Stimulated activated CD8-positive, alpha-beta memory T cell treated with anti-CD3 and anti-CD28 coated beads, Interleukin-2, amount 100 ng/mL, for 48 hours (primary cell): ENCODE data around the gene CLRN3.

Experiments
- DNase-seq, 2 donors: peaks; one replicate each; pipeline ENCODE4 v3.0.0-alpha.2; 2020; ENCODE audit warnings: low read depth in 2 of 2

Gene CLRN3

DNA sequence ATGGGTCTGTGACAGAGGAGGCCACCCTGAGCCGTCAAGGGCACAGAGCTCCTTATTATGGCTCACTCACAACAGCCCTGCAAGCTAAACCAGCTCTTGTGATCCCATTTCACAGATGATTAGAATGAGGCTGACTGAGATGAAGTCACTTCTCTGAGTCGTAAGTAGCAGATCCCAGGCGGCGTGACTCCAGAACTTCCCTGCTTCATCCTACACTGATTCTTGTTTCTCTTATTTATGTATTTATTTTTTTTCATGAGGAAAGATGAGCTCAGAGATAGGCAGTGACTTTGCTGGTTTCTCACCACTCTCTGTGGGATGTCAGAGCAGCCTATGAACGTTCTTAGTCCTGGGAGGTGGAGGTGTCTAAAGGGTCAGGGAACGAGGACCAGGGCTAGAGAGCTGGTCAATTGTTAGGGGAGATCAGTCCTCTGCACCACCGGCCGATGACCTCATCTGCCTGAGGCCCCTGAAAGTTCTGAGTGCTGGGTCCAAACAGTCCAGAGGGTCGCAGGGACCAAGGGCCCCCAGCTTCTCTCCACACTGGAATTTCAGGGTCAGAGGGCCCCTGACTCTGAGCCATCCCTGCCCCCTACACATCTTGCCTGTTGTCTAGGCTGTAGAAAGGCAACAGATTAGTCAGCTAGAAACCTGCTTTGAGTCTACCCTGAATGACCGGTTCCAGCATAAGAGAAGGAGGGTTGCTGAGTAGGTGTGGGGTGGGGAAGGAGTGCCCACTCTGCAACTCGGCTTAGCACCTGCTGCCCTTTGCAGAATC is 17.9 kb downstream of the CLRN3 start:
- DNase-seq, result no peak

DNA sequence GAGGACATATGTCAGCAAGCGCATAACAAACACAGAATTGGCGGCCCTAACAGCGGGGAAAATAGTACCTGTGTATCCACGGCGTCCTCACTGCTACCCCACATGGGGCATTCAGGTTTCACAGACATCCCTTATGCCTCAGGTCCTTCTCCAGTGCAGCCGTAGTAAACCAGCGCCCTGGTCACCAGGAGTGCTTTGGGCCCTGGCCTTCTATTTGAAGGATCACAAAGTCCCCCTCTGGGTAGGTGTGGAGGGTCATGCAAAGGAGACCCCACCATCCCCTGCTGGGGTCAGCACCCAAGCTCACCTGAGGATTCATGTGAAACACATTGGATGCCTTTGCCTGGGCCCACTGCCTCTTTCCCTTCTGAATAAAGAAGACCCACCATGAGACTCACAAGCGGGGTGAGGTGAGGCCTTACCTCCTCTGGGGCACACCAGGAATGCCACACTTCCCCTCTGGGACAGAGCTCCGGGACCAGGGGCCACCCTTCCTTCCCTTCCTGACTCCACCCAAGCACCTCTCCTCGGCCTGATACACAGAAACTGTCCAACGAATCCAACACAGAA is 18.8 kb downstream of the CLRN3 start:
- no peak for DNase-seq

DNA sequence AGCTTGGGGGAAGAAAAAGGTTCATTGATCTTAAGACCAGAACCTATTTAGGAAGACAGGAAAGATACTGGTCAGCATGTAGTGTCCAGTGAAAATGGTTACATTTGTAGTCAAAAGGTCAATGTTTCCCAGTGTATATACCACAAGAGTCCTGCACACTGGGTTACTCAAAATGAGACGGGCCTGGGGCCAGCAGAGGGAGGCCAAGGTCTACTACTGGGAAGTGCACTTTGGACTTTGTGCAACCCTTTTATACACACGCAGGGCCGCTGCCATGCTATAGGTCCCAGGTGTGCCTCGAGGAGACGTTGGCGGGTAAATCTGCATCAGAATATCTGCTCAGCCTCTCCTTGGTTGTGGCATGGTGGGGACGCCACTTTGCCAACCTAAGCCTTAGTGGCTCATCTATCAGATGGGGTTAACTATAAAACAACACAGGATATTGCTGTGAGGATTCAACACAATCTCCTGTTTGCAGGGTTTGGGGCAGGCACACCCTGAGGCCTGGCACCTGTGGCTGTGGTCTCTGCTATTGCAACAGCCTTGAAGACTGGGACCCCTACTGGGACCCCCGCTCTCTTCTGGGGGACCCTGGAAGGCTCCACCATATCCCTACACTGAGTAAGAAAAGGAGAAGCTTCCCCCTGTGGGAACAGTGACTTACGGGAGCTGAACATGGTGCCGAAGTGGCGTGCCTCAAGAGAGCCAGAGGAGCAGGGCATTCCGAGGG is 19.7 kb downstream of the CLRN3 start:
- DNase-seq, result no peak

DNA sequence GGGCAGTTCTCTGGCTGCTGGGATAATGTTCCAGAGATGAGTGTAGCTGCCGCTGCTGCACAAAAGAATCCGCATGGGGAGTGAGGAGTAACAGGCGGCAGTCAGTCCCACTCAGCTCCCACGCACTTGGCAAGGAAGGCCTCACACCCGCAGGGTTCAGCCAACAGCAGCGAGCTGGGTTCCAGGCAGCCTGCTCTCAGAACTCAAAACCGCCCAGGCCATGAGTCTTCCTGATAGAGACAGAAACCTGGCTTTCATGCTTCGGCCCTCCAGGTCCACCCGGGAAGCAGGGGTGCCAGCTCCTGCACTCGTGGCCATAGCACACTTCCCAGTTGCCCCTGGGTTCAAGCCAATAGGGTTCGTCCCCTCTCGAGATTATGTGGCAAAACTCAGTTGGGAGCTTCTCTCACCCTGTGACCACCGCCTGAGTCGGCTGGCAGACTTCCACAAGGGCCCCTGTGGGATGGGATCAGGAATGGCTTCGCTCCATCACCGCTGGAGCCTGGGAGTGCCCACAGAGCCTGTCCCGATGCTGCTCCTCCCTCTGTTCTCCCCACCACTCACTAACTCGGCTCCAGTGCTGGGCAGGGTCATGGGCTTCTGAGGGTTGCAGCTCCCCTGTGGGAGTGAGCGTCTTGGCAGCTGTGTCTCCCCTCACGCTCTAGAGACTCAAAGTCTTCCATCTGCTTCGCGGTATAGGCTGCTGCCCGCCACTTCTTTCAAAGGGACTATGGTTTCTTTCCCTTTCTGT is 20.6 kb downstream of the CLRN3 start:
- no peak for DNase-seq

DNA sequence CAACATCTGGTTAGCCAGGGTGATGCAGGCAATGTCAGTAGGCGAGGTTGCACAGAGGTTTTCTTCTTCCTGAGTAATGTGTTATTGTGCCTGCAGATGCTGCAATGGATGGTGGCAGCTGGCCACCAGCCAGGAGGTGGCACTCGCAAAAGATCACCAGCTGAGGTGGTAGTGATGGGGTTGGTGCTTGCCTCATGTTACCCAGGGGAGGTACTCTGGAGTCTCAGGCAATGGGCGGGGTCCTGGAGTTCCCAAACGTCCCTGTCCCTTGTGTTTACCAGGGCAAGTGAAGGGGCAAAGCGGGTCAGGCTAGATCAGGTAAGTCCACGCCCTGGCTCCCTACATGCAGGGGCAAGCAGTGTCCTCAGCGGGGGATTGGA is 21.1 kb downstream of the CLRN3 start:
- DNase-seq, result no peak

DNA sequence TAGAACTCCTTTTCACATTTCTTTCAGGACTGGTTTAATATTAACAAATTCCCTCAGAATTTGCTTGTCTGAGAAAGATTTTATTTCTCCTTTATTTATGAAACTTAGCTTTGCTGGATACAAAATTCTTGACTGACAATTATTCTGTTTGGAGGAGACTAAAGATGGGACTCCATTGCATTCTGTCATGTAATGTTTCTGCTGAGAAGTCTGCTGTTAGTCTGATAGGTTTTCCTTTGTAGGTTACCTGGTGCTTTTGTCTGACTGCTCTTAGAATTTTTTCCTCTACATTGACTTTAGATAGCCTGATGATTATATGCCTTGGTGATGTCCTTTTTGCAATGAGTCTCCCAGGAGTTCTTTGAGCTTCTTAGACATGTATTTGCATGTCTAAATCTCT is 23.4 kb downstream of the CLRN3 start:
- DNase-seq, result no peak

DNA sequence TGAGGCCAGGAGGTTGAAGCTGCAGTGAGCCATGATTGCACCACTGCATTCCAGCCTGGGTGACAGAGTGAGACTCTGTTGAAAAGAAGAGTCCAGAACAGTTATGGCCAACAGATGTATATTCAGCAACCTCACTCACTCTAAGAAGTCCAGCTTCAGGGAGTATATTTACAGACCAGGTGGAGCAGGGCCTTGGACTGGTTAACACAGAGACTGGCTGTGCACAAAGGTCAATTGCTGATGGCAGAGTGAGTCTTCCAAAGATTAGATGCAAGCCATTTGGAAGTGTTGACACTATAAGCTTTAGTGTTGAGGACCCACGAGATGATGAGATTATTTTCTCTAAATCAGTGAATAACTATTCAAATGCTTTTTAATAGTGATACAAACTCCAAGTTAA is 24.9 kb downstream of the CLRN3 start:
- DNase-seq, result no peak

DNA sequence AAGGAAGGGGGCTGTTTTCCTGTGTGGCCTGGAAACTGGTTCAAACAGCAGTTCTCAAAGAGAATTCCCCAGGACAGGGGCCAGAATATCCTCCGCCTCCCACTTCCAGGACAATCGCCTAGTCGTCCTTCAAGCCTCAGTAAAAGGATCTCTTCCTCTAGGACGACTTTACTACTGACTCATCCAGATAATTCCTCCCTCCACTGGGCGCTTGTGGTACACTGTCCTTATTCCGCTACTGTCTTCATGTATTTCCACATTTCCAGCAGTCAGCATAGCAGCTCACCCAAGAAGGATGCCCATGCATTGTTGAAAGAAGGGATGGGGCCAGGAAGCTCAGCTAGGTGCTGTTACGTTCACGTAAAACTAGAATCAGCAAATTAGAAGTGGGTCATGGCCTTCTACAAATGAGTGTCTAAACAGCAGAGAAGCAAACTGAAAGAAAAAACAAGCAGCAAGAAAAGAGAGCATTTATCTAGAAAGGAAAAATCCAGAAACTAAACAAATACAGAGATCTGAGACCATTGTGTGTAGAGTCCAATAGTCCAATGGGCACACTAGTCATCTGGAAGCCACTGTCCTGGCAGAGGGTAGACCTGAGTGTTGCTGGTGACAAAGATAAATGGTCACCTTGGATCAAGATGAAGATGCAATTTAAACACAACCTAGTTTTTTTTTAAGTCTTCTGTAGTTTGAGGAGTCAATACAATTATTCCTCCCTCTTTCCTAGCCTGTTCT is 26.3 kb downstream of the CLRN3 start:
- DNase-seq, result no peak

DNA sequence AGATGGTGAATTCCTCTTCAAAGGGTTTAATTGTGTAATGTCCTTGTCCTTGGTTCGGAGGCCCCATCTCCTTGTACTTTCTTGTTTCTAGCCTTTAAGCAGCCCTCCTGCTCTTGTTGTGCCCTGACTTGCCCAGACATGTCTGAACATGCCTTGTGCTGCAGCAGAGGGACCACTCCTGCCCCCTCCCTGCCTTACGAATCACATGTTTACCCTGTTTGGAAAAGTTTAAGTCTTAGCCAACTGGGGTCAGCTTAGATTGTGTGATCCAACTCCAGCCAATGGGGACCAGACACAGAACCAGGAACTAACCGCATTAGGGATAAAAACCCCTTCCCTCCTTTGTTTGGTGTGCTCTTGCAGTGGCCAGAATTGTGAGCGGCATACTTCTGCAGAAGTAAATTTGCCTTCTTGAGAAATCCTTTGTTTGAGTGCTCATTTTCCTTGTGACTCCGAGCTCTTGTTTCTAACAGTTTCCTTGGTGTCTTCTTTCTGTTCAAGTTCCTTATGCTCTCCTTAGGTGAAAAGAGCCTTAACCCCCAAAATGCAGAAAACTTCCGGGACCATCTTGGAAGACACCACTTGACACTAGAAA is 29.4 kb downstream of the CLRN3 start:
- DNase-seq, result no peak

DNA sequence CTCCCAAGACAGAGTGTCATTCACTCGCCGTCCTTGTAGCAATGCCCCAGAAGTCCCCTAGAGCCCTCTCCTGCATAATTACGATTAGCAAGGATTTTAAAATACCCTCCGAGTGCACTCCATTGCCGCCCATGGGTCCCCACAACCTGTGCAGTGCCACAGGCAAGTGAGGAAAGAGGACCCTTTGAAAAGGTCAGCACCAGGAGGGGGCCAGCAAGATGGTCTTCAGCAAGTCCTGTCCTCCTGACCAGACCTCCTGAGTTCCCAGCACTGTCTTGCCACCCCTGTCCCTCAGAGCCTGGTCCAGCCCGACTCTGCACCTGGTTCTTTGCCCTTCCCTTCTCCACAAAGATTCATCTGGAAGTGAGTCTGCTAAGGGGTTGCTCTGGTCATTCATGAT is 32.1 kb downstream of the CLRN3 start:
- DNase-seq, result no peak

DNA sequence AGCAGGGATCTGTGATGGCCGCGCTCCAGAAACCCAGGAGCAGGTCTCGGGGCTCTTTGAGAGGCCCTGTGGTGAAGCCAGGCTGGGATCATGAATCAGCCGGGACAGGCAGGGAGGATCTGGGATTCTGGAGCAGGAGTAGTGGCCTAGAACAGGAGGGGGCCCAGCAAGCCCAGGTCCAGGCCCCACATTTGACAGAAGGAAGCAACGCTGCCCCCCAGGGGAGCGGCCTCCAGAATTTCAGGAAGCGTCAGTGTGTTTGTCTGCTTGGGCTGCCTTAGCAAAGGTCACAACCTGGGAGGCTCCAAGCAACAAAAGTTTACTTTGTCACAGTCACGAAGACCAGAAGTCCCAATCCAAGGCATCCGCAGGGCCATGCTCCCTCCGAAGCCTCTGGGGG is 36.8 kb downstream of the CLRN3 start:
- DNase-seq, result no peak

DNA sequence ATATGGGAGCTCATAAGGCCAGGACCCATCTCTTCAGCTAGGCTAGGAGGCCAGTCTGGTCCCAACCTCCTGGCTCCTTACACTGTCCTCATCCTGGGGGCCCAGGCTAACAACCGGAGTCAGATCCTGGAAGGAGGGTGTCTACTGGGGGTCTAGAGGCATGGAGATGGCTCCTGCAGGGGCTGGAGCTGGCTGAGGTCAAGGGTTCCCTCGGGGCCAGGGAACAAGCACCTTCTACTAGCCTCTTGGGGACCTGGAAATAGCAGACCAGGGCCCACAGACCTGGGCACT is 37.2 kb downstream of the CLRN3 start:
- DNase-seq, result no peak

DNA sequence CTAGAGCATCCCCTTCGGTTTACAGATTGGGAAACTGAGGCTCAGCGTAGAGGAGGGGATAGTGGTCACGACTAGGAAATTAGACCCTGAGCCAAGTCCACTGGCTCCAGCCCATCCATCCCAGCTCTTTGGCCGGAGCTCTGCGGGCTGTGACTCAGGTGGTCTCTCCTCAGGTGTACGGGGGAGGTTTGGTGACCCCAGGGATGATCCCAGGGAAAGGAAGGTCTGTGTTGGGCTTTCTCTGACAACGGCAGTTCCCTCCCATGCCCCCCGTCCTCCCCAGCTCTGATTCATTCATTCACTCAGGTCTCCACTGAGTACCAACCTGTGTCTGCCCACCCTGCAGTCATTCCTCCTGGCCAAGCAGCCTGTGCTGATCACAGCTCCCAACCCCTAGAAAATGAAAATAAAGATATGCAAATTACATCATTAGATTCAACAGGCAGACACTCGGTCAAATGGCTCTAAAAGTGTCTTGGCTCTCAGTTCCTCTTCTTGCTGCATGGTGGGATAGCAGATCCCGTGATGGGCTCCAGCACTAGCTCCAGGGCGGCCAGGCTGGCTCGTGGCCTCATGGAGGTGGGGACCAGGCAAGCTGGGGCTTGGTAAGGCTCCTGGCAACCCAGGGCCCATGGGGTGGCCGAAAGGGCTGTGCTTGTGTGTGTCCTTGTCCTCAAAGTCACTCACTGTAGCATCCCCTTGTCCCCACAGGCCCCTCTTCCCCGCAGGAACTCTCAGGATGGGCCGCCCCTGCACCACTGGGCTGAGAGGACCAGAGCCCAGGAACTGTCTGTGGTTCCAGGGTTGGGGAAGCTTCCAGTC is 37.8 kb downstream of the CLRN3 start:
- no peak for DNase-seq

DNA sequence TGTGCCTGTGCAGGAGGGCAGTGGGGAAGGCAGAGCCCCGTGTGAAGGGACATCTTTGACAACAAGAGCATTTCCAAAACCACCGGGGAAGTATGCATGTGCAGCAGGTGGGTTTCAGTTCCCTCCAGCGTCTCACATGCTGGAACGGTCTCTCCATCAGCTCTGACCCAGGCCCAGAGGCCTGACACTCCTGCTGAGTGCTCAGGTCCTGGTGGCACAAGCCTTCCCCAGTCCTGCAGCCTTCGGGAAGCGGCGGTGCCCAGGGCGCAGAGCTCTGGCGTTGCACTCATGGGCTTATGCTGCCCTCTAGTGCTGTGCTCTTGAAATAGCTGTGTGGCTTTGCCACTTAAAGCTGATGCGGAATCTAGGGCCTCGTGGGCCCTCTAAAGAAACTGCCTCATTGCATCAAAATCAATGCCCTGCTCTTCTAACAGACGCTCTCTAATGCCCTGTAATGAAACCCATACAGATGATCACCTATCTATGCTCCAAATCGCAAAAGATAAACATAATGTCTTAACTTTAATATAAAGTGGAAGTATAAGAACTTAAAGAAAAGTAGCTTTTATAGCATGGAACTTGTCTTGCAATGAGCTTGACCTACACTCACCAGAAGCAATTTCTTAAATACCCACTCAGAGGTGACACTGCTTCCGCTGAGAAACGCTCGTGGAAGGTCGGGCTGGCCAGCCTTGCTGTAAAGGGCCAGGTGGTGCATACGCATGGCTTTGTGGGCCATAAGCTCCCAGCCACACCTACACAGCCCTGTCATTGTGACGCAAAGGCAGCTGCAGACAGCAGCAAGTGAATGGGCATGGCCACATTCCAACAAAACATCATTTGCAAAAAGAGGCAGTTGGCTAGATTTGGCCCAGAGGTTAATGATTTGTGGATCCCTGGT is 38.6 kb downstream of the CLRN3 start:
- DNase-seq, result peak; percentile 16 to 17

DNA sequence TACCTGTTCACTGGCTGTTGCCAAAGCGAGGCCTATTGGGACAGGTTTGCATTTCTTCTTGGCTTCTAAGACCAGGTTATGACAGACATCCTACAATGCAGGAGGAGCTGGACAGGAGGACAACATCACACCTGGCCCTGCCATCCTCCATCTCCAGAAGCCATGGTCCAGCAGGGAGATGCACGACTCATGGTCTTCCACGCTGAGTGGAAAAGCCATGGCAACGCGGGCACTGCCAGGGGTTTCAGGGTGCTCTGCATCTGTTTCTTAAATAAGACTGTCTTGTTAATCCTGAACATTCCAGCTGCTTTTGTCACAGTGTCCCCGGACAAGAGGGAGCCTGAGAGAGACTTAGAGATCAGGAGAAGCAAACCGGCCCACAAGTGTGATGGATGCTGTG is 40.3 kb downstream of the CLRN3 start:
- DNase-seq, result no peak

DNA sequence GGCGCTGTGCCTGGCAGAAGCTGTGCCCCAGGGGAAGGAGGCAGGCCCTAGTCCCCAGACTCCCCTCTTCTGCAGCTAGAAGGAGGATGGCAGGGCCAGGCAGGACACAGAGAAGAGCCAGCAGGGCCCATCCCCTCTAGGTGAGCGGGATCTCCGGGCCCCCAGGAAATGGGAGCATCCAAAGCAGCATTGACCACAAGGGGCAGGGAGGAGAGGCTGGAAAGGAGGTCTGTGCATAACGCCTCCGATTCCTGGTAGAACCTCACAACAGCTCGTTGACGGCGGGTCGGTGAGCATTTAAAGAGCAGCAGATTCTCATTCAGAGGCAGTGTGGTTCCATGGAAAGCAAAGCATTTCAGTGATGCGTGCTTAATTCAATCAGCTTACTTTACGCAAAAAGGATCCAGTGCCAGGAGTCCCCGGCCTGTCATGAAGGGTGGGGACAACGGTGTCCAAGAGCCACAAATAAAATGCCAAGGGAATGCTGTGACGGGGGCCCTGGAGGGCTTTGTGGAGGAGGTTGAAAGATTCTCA is 41.0 kb downstream of the CLRN3 start:
- no peak for DNase-seq

DNA sequence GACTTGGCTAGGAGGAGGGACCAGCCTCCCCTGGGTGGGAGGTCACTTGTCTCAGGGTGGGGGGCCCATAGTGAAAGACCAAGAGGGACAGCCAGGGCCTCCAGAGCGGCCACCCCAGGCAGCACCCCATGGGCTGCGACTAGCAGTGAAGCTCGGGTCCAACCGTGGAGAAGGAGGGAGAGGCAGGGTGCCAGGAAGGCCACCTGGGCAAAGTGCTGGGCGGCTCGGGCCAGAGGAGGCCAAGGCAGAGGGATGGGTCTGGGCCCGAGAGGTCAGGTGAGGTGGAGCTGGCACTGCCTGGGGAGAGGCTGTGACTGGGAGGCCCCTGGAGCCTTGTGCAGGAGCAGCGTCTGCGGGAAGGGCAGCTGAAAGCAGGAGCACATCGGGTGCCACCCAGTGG is 41.8 kb downstream of the CLRN3 start:
- DNase-seq, result no peak

DNA sequence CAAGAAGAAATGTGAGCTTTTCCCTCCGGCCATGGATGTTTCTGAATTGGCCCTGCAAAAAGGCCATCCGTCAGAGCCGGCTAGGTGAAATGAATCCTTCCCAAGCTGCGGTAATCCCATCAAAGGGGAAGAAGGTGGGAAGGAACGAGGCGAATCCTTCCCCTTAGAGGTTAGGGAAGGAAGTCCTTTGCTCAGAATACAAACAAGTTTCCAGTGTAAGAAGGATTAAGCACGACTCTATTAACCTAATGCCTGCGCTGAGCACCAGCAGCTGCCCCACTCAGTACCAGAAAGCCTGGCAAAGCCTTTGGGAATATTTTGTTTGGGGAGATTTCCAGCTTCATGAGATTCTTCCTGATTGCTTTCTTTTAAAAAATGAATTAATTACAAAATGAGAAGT is 42.8 kb downstream of the CLRN3 start:
- no peak for DNase-seq

DNA sequence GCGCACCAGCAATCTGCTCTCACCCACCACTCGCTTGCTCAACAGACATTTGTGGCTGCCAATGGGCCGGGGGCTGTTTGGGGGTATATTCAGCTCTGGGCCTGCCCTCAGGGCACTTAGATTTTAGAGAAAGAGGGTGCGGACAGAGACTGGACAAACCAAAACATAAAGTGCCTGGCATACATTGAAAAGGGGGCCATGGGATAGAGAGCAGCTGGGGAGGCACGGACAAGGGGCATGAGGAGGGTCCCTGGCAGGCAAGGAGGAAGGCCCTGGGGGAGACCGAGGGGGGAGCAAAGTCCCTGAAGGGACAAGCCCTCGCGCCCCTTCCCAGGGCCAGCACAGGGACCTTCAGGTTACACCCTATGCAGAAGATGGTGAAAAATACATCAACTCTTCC is 43.5 kb downstream of the CLRN3 start:
- DNase-seq, result no peak
